Fibroblast of mammary gland (primary cell): ENCODE results near the gene CA10.

ENCODE experiments used
- DNase-seq: peaks from one replicate; pipeline ENCODE4 v3.0.0-alpha.2; 2010; ENCODE audit warnings: low read depth
- H3K4me3 ChIP-seq: 2 replicates; pipeline ENCODE4 v1.5.1; 2011; ENCODE audit warnings: low read depth, mild to moderate bottlenecking, low read length, moderate library complexity; ENCODE audit not compliant: control insufficient read depth
- TF ChIP-seq, protein P1 (sequence below): conservative IDR thresholded peaks from 2 replicates; pipeline ENCODE4 v1.5.1; 2011; ENCODE audit warnings: low read depth, low read length, inconsistent platforms; ENCODE audit not compliant: control insufficient read depth, insufficient read depth

The CA10 gene

DNA sequence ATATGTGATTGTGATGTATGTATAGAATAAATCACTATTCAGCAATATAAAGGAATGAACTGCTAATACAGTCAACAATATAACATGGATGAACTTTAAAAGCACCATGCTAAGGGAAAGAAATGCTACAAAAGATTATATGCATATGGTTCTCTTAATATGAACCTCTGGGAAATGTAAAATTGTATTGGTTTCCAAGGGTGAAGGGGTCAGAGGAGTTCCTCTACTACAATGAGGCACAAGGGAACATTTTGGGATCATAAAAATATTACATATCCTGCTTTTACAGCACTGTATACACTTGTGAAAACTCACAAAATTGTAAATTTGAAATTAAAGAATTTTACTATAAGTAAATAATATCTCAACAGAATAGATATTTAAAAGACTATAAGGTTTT lies 111.4 kb downstream of the CA10 start:
- TF ChIP-seq, protein P1, sequence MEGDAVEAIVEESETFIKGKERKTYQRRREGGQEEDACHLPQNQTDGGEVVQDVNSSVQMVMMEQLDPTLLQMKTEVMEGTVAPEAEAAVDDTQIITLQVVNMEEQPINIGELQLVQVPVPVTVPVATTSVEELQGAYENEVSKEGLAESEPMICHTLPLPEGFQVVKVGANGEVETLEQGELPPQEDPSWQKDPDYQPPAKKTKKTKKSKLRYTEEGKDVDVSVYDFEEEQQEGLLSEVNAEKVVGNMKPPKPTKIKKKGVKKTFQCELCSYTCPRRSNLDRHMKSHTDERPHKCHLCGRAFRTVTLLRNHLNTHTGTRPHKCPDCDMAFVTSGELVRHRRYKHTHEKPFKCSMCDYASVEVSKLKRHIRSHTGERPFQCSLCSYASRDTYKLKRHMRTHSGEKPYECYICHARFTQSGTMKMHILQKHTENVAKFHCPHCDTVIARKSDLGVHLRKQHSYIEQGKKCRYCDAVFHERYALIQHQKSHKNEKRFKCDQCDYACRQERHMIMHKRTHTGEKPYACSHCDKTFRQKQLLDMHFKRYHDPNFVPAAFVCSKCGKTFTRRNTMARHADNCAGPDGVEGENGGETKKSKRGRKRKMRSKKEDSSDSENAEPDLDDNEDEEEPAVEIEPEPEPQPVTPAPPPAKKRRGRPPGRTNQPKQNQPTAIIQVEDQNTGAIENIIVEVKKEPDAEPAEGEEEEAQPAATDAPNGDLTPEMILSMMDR, result no peak
- no peak overlapping the region for H3K4me3 ChIP-seq
- DNase-seq, result no peak

DNA sequence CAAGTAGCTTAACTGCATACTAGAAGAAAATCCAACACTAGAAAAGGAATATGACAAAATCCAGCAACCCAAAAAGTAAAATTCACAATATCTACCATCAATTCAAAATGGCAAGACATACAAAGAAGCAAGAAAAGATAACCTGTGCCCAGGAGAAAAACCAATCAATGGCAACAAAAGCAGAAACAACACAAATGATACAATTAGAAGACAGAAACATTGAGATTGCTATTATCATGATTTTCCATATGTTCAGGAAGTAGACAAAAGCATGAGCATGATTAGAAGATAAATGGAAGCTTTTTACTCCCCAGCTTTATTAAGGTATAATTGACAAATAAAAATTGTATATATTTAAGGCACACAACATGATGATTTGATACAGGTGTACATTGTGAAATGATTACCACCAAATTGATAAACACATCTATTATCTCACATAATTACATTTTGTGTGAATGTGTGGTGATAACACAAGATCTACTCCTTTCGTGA lies 117.3 kb downstream of the CA10 start:
- TF ChIP-seq, protein P1, result no peak
- no peak for DNase-seq
- H3K4me3 ChIP-seq, result no peak overlapping the region

DNA sequence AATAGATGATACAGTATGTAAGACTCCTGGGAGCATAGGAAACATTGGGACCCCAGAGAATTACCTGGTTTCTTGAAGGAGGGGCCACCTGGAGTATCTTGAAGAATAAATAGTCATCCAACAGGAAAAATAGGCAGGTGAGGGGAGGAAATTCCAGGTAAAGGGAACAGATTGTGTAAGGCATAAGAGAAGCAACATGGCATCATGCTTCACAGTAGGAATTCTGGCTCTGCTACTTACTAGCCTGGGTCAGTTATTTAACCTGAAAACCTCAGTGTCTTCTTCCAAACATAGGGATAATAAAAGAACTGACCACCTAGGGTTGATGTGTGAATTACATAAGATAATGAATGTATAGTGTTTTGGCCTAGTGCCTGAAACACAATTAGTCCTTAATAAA lies 122.1 kb downstream of the CA10 start:
- TF ChIP-seq, protein P1, result no peak
- H3K4me3 ChIP-seq, result no peak overlapping the region
- no peak for DNase-seq

DNA sequence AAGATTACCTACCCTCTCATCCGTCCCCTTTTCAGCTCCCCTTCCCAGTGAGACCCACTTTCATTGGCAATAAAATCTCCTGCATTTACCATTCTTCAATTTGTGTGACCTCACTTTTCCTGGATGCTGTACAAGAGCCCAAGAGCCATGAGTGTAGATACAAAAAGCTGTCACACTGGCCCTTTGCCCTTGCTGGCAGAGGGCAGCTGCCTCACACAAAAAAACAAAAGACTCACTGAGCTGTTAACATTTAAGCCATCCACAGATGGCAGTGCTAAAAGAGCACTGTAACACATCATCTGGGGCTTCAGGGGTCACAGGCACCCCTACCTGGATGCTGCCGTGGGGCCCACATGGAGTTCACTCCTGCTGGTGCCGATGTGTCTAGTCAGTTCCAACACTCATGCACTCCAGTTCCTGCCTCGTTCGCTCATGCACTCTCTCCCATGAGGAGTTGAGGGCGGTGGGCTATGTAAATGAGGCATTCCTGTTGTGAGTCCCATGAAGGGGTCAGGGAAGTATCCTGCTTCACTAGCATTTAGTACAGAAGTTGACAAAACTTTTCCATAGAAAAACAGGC lies 123.1 kb downstream of the CA10 start:
- no peak for DNase-seq
- TF ChIP-seq, protein P1, result no peak
- H3K4me3 ChIP-seq, result no peak overlapping the region

DNA sequence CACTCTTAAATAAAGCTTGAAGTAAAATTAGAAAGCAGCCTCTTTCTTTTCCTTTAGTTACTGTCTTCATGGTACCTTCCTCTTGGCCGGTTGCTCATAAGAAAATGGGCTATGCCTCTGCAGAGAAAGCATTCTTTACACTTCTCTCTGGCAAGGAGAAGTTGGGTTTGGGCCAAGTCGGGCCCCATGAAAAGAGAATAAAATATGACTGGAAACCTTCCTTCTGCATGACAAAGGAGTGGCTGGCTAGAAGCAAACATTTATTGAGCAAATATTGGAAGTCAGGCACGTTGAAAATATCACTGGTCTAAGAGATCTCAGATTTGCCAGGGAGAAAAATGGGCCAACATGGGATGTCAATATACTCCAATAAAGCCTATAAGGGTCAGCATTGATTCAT lies 126.1 kb downstream of the CA10 start:
- no peak for DNase-seq
- TF ChIP-seq, protein P1, result no peak
- H3K4me3 ChIP-seq, result no peak overlapping the region

DNA sequence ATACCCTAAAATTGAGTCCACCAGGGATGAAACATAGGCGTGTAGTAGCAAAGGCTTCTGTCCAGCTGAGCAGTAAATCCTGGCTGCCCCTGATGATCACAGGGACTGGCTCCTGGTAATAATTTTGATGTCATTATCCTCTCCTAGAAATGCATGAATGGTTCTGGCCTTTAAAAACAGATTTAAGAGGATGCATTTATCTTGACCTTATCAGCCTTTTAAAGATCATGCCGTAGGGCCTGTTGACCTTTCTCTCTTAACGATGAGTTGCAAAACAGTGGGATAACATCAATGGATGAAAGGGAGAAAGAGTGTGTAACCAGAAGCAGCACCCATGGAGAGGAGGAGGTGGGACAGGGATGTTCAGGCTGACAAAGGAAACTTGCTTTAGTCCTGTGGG lies 128.5 kb downstream of the CA10 start:
- DNase-seq, result no peak
- H3K4me3 ChIP-seq, result no peak overlapping the region
- TF ChIP-seq, protein P1, result no peak
